Activated naive CD8-positive, alpha-beta T cell treated with anti-CD3 and anti-CD28 coated beads, Interleukin-2, amount 10 ng/mL, durations not matched to agents 7 days and 5 days (primary cell): Measurements from ENCODE around the gene ALDH1L1. TPM values are rescaled to one million over a fixed set of nuclear protein-coding genes. Genes with fewer than 3 reads are reported as not detected.

Experiments
- ATAC-seq: fragments of 150-1000 bp; cut with Tn5 transposase; one replicate; pipeline ENCODE4 v1.10.0; 2021; ENCODE audit warnings: low read depth, moderate library complexity
- POLR2A ChIA-PET: fragments of 350-600 bp; sonication (Branson Sonifier 250); formaldehyde crosslinking; loops from one replicate; lab custom pipeline; 2021; ENCODE audit warnings: antibody characterized with exemption; lab: Charles Lee
- DNase-seq: peaks from one replicate; pipeline ENCODE4 v3.0.0; 2021
- H3K27ac Mint-ChIP-seq: one replicate; pipeline ENCODE4 v1.8.0; 2022; ENCODE audit warnings: mild to moderate bottlenecking, mixed read lengths
- H3K27me3 Mint-ChIP-seq: one replicate; pipeline ENCODE4 v1.8.0; 2022; ENCODE audit warnings: mild to moderate bottlenecking, moderate library complexity, mixed read lengths
- H3K36me3 Mint-ChIP-seq: one replicate; pipeline ENCODE4 v1.8.0; 2021; ENCODE audit warnings: mild to moderate bottlenecking, mixed read lengths
- H3K4me1 Mint-ChIP-seq: one replicate; pipeline ENCODE4 v1.8.0; 2021; ENCODE audit warnings: mixed read lengths
- H3K4me3 Mint-ChIP-seq: one replicate; pipeline ENCODE4 v1.8.0; 2022; ENCODE audit warnings: mild to moderate bottlenecking, moderate library complexity, mixed read lengths
- H3K9me3 Mint-ChIP-seq: one replicate; pipeline ENCODE4 v1.8.0; 2021; ENCODE audit warnings: mixed read lengths
- total RNA-seq, 2 experiments: library from RNA; stranded (reverse); gene quantifications; one replicate each; pipeline ENCODE4 v1.2.3, GENCODE V29; 2021

ALDH1L1 gene
- total RNA-seq, 2 experiments from 2014 or later: not detected

- Mint-ChIP-seq H3K27me3 (peaks cover 7% of the 10 kb centered on the region), H3K36me3 (no peaks in the 10 kb centered on the region), H3K27ac (no peak overlapping the region), H3K9me3 (no peaks in the 10 kb centered on the region), H3K4me3 (no peak overlapping the region), H3K4me1 (no peaks in the 10 kb centered on the region)
- DNase-seq: no peak
- POLR2A ChIA-PET: no interaction called here
- no peak for ATAC-seq
Observed at GRCh38 chr3:126205717-126206655, 25.6 kb upstream of the ALDH1L1 start.

- DNase-seq (no peak), ATAC-seq (no peak)
- no peak overlapping the region for H3K4me3 Mint-ChIP-seq
- H3K27ac Mint-ChIP-seq: no peak overlapping the region
- H3K36me3 Mint-ChIP-seq: no peaks in the 10 kb centered on the region
- no peaks in the 10 kb centered on the region for H3K9me3 Mint-ChIP-seq
- no peaks in the 10 kb centered on the region for H3K4me1 Mint-ChIP-seq
- POLR2A ChIA-PET: no interaction called here
- H3K27me3 Mint-ChIP-seq: peaks cover 2% of the 10 kb centered on the region
Observed at GRCh38 chr3:126202680-126203079, 22.3 kb upstream of the ALDH1L1 start.

- POLR2A ChIA-PET: no interaction called here
- no peak overlapping the region for H3K4me3 Mint-ChIP-seq
- no peaks in the 10 kb centered on the region for H3K36me3 Mint-ChIP-seq
- H3K27ac Mint-ChIP-seq: no peak overlapping the region
- H3K9me3 Mint-ChIP-seq: no peaks in the 10 kb centered on the region
- H3K27me3 Mint-ChIP-seq: peaks cover 4% of the 10 kb centered on the region
- no peak for ATAC-seq
- no peak for DNase-seq
- no peaks in the 10 kb centered on the region for H3K4me1 Mint-ChIP-seq
Observed at GRCh38 chr3:126202276-126202675, 21.9 kb upstream of the ALDH1L1 start.

- ATAC-seq: no peak
- Mint-ChIP-seq H3K36me3 (no peaks in the 10 kb centered on the region), H3K27me3 (peaks cover 5% of the 10 kb centered on the region), H3K27ac (no peak overlapping the region), H3K4me1 (peaks cover 2% of the 10 kb centered on the region), H3K9me3 (peaks cover 1% of the 10 kb centered on the region), H3K4me3 (no peak overlapping the region)
- POLR2A ChIA-PET: no interaction called here
- DNase-seq: no peak
Observed at GRCh38 chr3:126201168-126201567, 20.8 kb upstream of the ALDH1L1 start.

GRCh38 chr3:126200534-126200933 lies 20.1 kb upstream of the ALDH1L1 start:
- Mint-ChIP-seq H3K9me3 (peaks cover 3% of the 10 kb centered on the region), H3K4me1 (peaks cover 2% of the 10 kb centered on the region), H3K27me3 (peaks cover 5% of the 10 kb centered on the region), H3K27ac (no peak overlapping the region), H3K36me3 (no peaks in the 10 kb centered on the region), H3K4me3 (no peak overlapping the region)
- POLR2A ChIA-PET: no interaction called here
- DNase-seq (no peak), ATAC-seq (no peak)

- no peak for DNase-seq
- ATAC-seq: no peak
- Mint-ChIP-seq H3K4me3 (no peak overlapping the region), H3K9me3 (peaks cover 9% of the 10 kb centered on the region), H3K27me3 (peaks cover 5% of the 10 kb centered on the region), H3K36me3 (no peaks in the 10 kb centered on the region), H3K4me1 (peaks cover 2% of the 10 kb centered on the region), H3K27ac (no peak overlapping the region)
- POLR2A ChIA-PET: no interaction called here
Observed at GRCh38 chr3:126199256-126199655, 18.9 kb upstream of the ALDH1L1 start.

GRCh38 chr3:126197854-126198584 lies 17.6 kb upstream of the ALDH1L1 start:
- H3K9me3 Mint-ChIP-seq: peaks cover 9% of the 10 kb centered on the region
- no peak overlapping the region for H3K4me3 Mint-ChIP-seq
- no peaks in the 10 kb centered on the region for H3K36me3 Mint-ChIP-seq
- H3K27me3 Mint-ChIP-seq: peaks cover 5% of the 10 kb centered on the region
- DNase-seq (no peak), ATAC-seq (peak; percentile 56)
- peaks cover 2% of the 10 kb centered on the region for H3K4me1 Mint-ChIP-seq
- H3K27ac Mint-ChIP-seq: no peak overlapping the region
- POLR2A ChIA-PET: no interaction called here

- Mint-ChIP-seq H3K4me1 (peaks cover 2% of the 10 kb centered on the region), H3K36me3 (no peaks in the 10 kb centered on the region), H3K27ac (no peak overlapping the region), H3K4me3 (no peak overlapping the region), H3K9me3 (peaks cover 9% of the 10 kb centered on the region), H3K27me3 (peaks cover 5% of the 10 kb centered on the region)
- DNase-seq (no peak), ATAC-seq (no peak)
- POLR2A ChIA-PET: no interaction called here
Observed at GRCh38 chr3:126197343-126197742, 17.0 kb upstream of the ALDH1L1 start.

GRCh38 chr3:126194713-126195305 lies 14.4 kb upstream of the ALDH1L1 start:
- Mint-ChIP-seq H3K27me3 (peaks cover 5% of the 10 kb centered on the region), H3K27ac (no peak overlapping the region), H3K9me3 (peaks cover 9% of the 10 kb centered on the region), H3K4me1 (peaks cover 2% of the 10 kb centered on the region), H3K4me3 (no peak overlapping the region), H3K36me3 (no peaks in the 10 kb centered on the region)
- ATAC-seq: no peak
- no peak for DNase-seq
- POLR2A ChIA-PET: no interaction called here

GRCh38 chr3:126191246-126191645 lies 10.9 kb upstream of the ALDH1L1 start:
- DNase-seq: no peak
- Mint-ChIP-seq H3K36me3 (no peaks in the 10 kb centered on the region), H3K4me1 (no peaks in the 10 kb centered on the region), H3K9me3 (peaks cover 8% of the 10 kb centered on the region), H3K27ac (no peak overlapping the region), H3K27me3 (peaks cover 6% of the 10 kb centered on the region), H3K4me3 (no peak overlapping the region)
- no peak for ATAC-seq
- POLR2A ChIA-PET: no interaction called here

- H3K4me3 Mint-ChIP-seq: no peak overlapping the region
- H3K36me3 Mint-ChIP-seq: no peaks in the 10 kb centered on the region
- H3K4me1 Mint-ChIP-seq: no peaks in the 10 kb centered on the region
- no peak for DNase-seq
- no peak overlapping the region for H3K27ac Mint-ChIP-seq
- peaks cover 12% of the 10 kb centered on the region for H3K27me3 Mint-ChIP-seq
- no peaks in the 10 kb centered on the region for H3K9me3 Mint-ChIP-seq
- POLR2A ChIA-PET: no interaction called here
- no peak for ATAC-seq
Observed at GRCh38 chr3:126187920-126188319, 7.5 kb upstream of the ALDH1L1 start.

GRCh38 chr3:126186749-126187148 lies 6.4 kb upstream of the ALDH1L1 start:
- Mint-ChIP-seq H3K36me3 (no peaks in the 10 kb centered on the region), H3K27me3 (peaks cover 20% of the 10 kb centered on the region), H3K9me3 (no peaks in the 10 kb centered on the region), H3K27ac (no peak overlapping the region), H3K4me3 (no peak overlapping the region), H3K4me1 (no peaks in the 10 kb centered on the region)
- POLR2A ChIA-PET: no interaction called here
- no peak for ATAC-seq
- DNase-seq: no peak

- no peak for DNase-seq
Observed at GRCh38 chr3:126186271-126186670, 5.9 kb upstream of the ALDH1L1 start.

More at GRCh38 chr3:126186271-126186670, 5.9 kb upstream of the ALDH1L1 start:
- POLR2A ChIA-PET: no interaction called here
- ATAC-seq: no peak
- Mint-ChIP-seq H3K27ac (no peak overlapping the region), H3K9me3 (no peaks in the 10 kb centered on the region), H3K36me3 (no peaks in the 10 kb centered on the region), H3K27me3 (peaks cover 24% of the 10 kb centered on the region), H3K4me3 (no peak overlapping the region), H3K4me1 (peaks cover under 1% of the 10 kb centered on the region)
